IPS-18a (cell line): ENCODE results near the gene LHFPL5.

Source experiments
- H3K27ac ChIP-seq: one replicate; pipeline ENCODE4 v1.5.1; 2013; ENCODE audit warnings: low read length
- H3K27me3 ChIP-seq: one replicate; pipeline ENCODE4 v1.6.1; 2013; ENCODE audit warnings: mild to moderate bottlenecking, low read length; ENCODE audit not compliant: control insufficient read depth, insufficient read depth
- H3K36me3 ChIP-seq: one replicate; pipeline ENCODE4 v1.6.1; 2013; ENCODE audit warnings: low read depth, low read length; ENCODE audit not compliant: control insufficient read depth
- H3K4me1 ChIP-seq: one replicate; pipeline ENCODE4 v1.6.1; 2013; ENCODE audit warnings: low read depth, low read length; ENCODE audit not compliant: control insufficient read depth
- H3K4me3 ChIP-seq: one replicate; pipeline ENCODE4 v1.5.1; 2013; ENCODE audit warnings: low read length
- H3K9ac ChIP-seq: one replicate; pipeline ENCODE4 v1.6.1; 2013; ENCODE audit warnings: mild to moderate bottlenecking, low read length, moderate library complexity
- H3K9me3 ChIP-seq: one replicate; pipeline ENCODE4 v1.6.1; 2013; ENCODE audit warnings: low read depth, low read length; ENCODE audit not compliant: control insufficient read depth

Gene LHFPL5

GRCh38 chr6:35795453-35796071, 9.6 kb upstream of the LHFPL5 start:
- no peaks in the 10 kb centered on the region for H3K9me3 ChIP-seq
- no peaks in the 10 kb centered on the region for H3K27me3 ChIP-seq
- no peak overlapping the region for H3K27ac ChIP-seq
- H3K9ac ChIP-seq: no peak overlapping the region
- peaks cover 7% of the 10 kb centered on the region for H3K4me1 ChIP-seq
- no peak overlapping the region for H3K4me3 ChIP-seq
- H3K36me3 ChIP-seq: no peaks in the 10 kb centered on the region

GRCh38 chr6:35796236-35796635, 8.9 kb upstream of the LHFPL5 start:
- H3K9ac ChIP-seq: no peak overlapping the region
- H3K27me3 ChIP-seq: no peaks in the 10 kb centered on the region
- no peak overlapping the region for H3K4me3 ChIP-seq
- H3K9me3 ChIP-seq: no peaks in the 10 kb centered on the region
- no peak overlapping the region for H3K27ac ChIP-seq
- peaks cover 7% of the 10 kb centered on the region for H3K4me1 ChIP-seq
- H3K36me3 ChIP-seq: no peaks in the 10 kb centered on the region

- H3K9me3 ChIP-seq: no peaks in the 10 kb centered on the region
- no peaks in the 10 kb centered on the region for H3K36me3 ChIP-seq
- H3K27me3 ChIP-seq: no peaks in the 10 kb centered on the region
- no peak overlapping the region for H3K4me3 ChIP-seq
- peaks cover 7% of the 10 kb centered on the region for H3K4me1 ChIP-seq
- no peak overlapping the region for H3K9ac ChIP-seq
- H3K27ac ChIP-seq: no peak overlapping the region
Measured at GRCh38 chr6:35797837-35798526, 7.2 kb upstream of the LHFPL5 start.

- H3K27me3 ChIP-seq: no peaks in the 10 kb centered on the region
Measured at GRCh38 chr6:35798706-35799105, 6.4 kb upstream of the LHFPL5 start.

GRCh38 chr6:35801148-35801547, 4.0 kb upstream of the LHFPL5 start:
- Histone ChIP-seq H3K9ac (no peak overlapping the region), H3K9me3 (no peaks in the 10 kb centered on the region), H3K27me3 (no peaks in the 10 kb centered on the region), H3K36me3 (no peaks in the 10 kb centered on the region), H3K27ac (no peak overlapping the region), H3K4me1 (peaks cover 7% of the 10 kb centered on the region), H3K4me3 (no peak overlapping the region)

More at GRCh38 chr6:35798706-35799105, 6.4 kb upstream of the LHFPL5 start:
- Histone ChIP-seq H3K4me1 (peaks cover 7% of the 10 kb centered on the region), H3K9ac (no peak overlapping the region), H3K9me3 (no peaks in the 10 kb centered on the region), H3K36me3 (no peaks in the 10 kb centered on the region), H3K27ac (no peak overlapping the region), H3K4me3 (no peak overlapping the region)

GRCh38 chr6:35808688-35809087, 3.5 kb downstream of the LHFPL5 start:
- no peak overlapping the region for H3K9ac ChIP-seq
- no peaks in the 10 kb centered on the region for H3K9me3 ChIP-seq
- H3K4me1 ChIP-seq: no peaks in the 10 kb centered on the region
- H3K4me3 ChIP-seq: no peak overlapping the region
- no peaks in the 10 kb centered on the region for H3K36me3 ChIP-seq
- H3K27me3 ChIP-seq: no peaks in the 10 kb centered on the region
- no peak overlapping the region for H3K27ac ChIP-seq

- Histone ChIP-seq H3K36me3 (no peaks in the 10 kb centered on the region), H3K4me1 (no peaks in the 10 kb centered on the region), H3K4me3 (no peak overlapping the region), H3K27me3 (no peaks in the 10 kb centered on the region), H3K9me3 (no peaks in the 10 kb centered on the region), H3K9ac (no peak overlapping the region), H3K27ac (no peak overlapping the region)
Measured at GRCh38 chr6:35809809-35810208, 4.7 kb downstream of the LHFPL5 start.

- H3K4me1 ChIP-seq: no peaks in the 10 kb centered on the region
- H3K9ac ChIP-seq: no peak overlapping the region
- H3K4me3 ChIP-seq: no peak overlapping the region
- H3K36me3 ChIP-seq: no peaks in the 10 kb centered on the region
- H3K9me3 ChIP-seq: no peaks in the 10 kb centered on the region
- no peaks in the 10 kb centered on the region for H3K27me3 ChIP-seq
- no peak overlapping the region for H3K27ac ChIP-seq
Measured at GRCh38 chr6:35810971-35811698, 6.0 kb downstream of the LHFPL5 start.

- Histone ChIP-seq H3K9ac (no peak overlapping the region), H3K9me3 (no peaks in the 10 kb centered on the region), H3K4me3 (no peak overlapping the region), H3K36me3 (no peaks in the 10 kb centered on the region), H3K4me1 (no peaks in the 10 kb centered on the region), H3K27me3 (no peaks in the 10 kb centered on the region), H3K27ac (no peak overlapping the region)
Measured at GRCh38 chr6:35811699-35811995, 6.5 kb downstream of the LHFPL5 start.

- no peak overlapping the region for H3K27ac ChIP-seq
- no peak overlapping the region for H3K4me3 ChIP-seq
- no peaks in the 10 kb centered on the region for H3K4me1 ChIP-seq
- H3K27me3 ChIP-seq: no peaks in the 10 kb centered on the region
- H3K9me3 ChIP-seq: peaks cover 6% of the 10 kb centered on the region
- no peaks in the 10 kb centered on the region for H3K36me3 ChIP-seq
- H3K9ac ChIP-seq: no peak overlapping the region
Measured at GRCh38 chr6:35817515-35817914, 12.4 kb downstream of the LHFPL5 start.

GRCh38 chr6:35823601-35824000, 18.4 kb downstream of the LHFPL5 start:
- no peaks in the 10 kb centered on the region for H3K9me3 ChIP-seq
- H3K9ac ChIP-seq: no peak overlapping the region
- no peaks in the 10 kb centered on the region for H3K4me1 ChIP-seq

More at GRCh38 chr6:35823601-35824000, 18.4 kb downstream of the LHFPL5 start:
- no peak overlapping the region for H3K27ac ChIP-seq
- no peaks in the 10 kb centered on the region for H3K36me3 ChIP-seq
- H3K27me3 ChIP-seq: no peaks in the 10 kb centered on the region
- no peak overlapping the region for H3K4me3 ChIP-seq
